Measurements from ENCODE around the gene GLIS1.

DNA sequence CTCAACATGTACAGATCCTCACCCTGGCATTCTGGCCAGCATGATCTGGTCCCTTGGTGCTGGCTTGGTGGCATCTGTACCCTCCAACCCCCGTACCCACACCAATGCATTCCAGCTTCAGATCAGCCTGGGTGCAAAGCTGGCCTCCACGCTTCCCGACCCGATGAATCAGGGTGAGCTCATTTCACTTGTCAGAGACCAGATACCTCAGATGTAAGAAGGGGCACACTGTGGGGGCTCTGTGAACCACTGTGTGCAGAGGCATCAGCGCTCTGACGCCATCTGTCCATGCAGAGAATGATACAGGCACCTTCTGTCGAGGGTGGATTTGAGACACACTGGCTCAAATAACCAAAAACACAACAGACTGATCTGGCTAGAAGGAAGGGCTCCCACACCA, 203.1 kb downstream of the GLIS1 start:
- no peak for TF ChIP-seq EZH2 (IDR thresholded peaks at IDR 0.05; ENCODE audit: borderline replicate concordance, low read length)
- no peak for TF ChIP-seq CTCF (conservative IDR thresholded peaks at IDR 0.05 in 1 of 2, IDR thresholded peaks at IDR 0.05 in 1 of 2; ENCODE audit: extremely low read depth in 1 of 2, insufficient read depth in 1 of 2, low read depth in 1 of 2, low read length in 2 of 2)

Measured in mammary epithelial cell (primary cell).